ENCODE results near the gene SLC25A45. TPM values are rescaled to one million over a fixed set of nuclear protein-coding genes. Genes with fewer than 3 reads are reported as not detected.
A peak's percentile ranks its signal among the peaks of the same experiment; 100 is the strongest.

SLC25A45 gene
- 0.20 to 0.46 TPM (median 0.25 TPM) in 3 replicates for polyA plus RNA-seq
- 0.25 TPM for polyA plus RNA-seq (2011; ENCODE audit: low read depth)
- polyA plus RNA-seq (2011; cell fraction: cytosol; rRNA removed), result 0.10 and 0.12 TPM in 2 replicates
- polyA plus RNA-seq (2011; cell fraction: nucleus; rRNA removed), result 1.1 and 1.2 TPM in 2 replicates
- polyA plus RNA-seq (2012; ENCODE audit: low replicate concordance), result 0.50 and 0.66 TPM in 2 replicates
- 0.30 to 0.93 TPM (median 0.59 TPM) in 3 replicates for polyA minus RNA-seq
- not detected for polyA minus RNA-seq (2011; cell fraction: cytosol; rRNA and poly(A)+ RNA removed)
- 0.95 and 1.4 TPM in 2 replicates for polyA minus RNA-seq (2011; cell fraction: nucleus; rRNA and poly(A)+ RNA removed)

GRCh38 chr11:65382033-65382803, at the start of gene SLC25A45:
Gene SLC25A45 (minus strand): TSS chr11:65382646. CDS start chr11:65381951, 695 bp downstream.
- Histone ChIP-seq H3K36me3 (ENCODE audit: control insufficient read depth in 2 of 2, extremely low read depth in 1 of 2, insufficient read depth in 2 of 2, low read length in 2 of 2) (no peaks in the 10 kb centered on the region), H3K4me3 (ENCODE audit: control insufficient read depth in 2 of 3, extremely low read depth in 1 of 3, insufficient read depth in 2 of 3, low read depth in 1 of 3, low read length in 3 of 3) (peak within 1 kb of the TSS; percentile 22 to 47 (median 41)), H3K27ac (ENCODE audit: control insufficient read depth, insufficient read depth, low read length) (peak within 1 kb of the TSS; percentile 95), H3K9me3 (ENCODE audit: control insufficient read depth, low read depth, low read length) (no peaks in the 10 kb centered on the region), H2AFZ (ENCODE audit: control insufficient read depth, low read length) (peak within 1 kb of the TSS; percentile 70), H3K79me2 (ENCODE audit: control insufficient read depth, insufficient read depth, low read length) (peaks cover 6% of the 10 kb centered on the region), H3K4me2 (ENCODE audit: control insufficient read depth, extremely low read depth, insufficient read depth, low read depth, low read length) (peak within 1 kb of the TSS; percentile 88), H3K4me1 (ENCODE audit: control insufficient read depth, extremely low read depth, insufficient read depth, low read length) (peaks cover 40% of the 10 kb centered on the region), H3K9me1 (ENCODE audit: control insufficient read depth, extremely low read depth, insufficient read depth, low read length) (no peaks in the 10 kb centered on the region), H4K20me1 (ENCODE audit: control insufficient read depth, extremely low read depth, insufficient read depth, low read length) (no peaks in the 10 kb centered on the region), H3K9ac (ENCODE audit: control insufficient read depth, extremely low read depth, insufficient read depth, low read length) (peak within 1 kb of the TSS; percentile 84), H3K27me3 (ENCODE audit: control insufficient read depth, extremely low read depth, insufficient read depth, low read length) (no peaks in the 10 kb centered on the region)
- TF ChIP-seq CTCF (optimal IDR thresholded peaks at IDR 0.05 in 1 of 3, IDR thresholded peaks at IDR 0.05 in 1 of 3, conservative IDR thresholded peaks at IDR 0.05 in 1 of 3; ENCODE audit: extremely low read depth in 1 of 3, insufficient read depth in 2 of 3, low read length in 3 of 3) (peak; percentile 83 to 97 (median 89)), EZH2 (IDR thresholded peaks at IDR 0.05; ENCODE audit: low read length) (no peak)
- FAIRE-seq (peak; percentile 56), DNase-seq (ENCODE audit: low read depth, low spot score) (peak; percentile 96)
- dilution Hi-C loops (cut with MboI; ENCODE audit: extremely low pct_ligation_motif_present, low sequenced_read_pairs), result no loop called here

GRCh38 chr11:65431451-65432099, 49.1 kb upstream of the SLC25A45 start:
- Histone ChIP-seq H3K4me1 (ENCODE audit: control insufficient read depth, extremely low read depth, insufficient read depth, low read length) (peaks cover 42% of the 10 kb centered on the region), H3K79me2 (ENCODE audit: control insufficient read depth, insufficient read depth, low read length) (peaks cover 49% of the 10 kb centered on the region), H3K9ac (ENCODE audit: control insufficient read depth, extremely low read depth, insufficient read depth, low read length) (no peak overlapping the region), H4K20me1 (ENCODE audit: control insufficient read depth, extremely low read depth, insufficient read depth, low read length) (peaks cover 46% of the 10 kb centered on the region), H3K9me3 (ENCODE audit: control insufficient read depth, low read depth, low read length) (no peaks in the 10 kb centered on the region), H2AFZ (ENCODE audit: control insufficient read depth, low read length) (no peak overlapping the region), H3K9me1 (ENCODE audit: control insufficient read depth, extremely low read depth, insufficient read depth, low read length) (no peaks in the 10 kb centered on the region), H3K4me3 (ENCODE audit: control insufficient read depth in 2 of 3, extremely low read depth in 1 of 3, insufficient read depth in 2 of 3, low read depth in 1 of 3, low read length in 3 of 3) (no peak overlapping the region), H3K36me3 (ENCODE audit: control insufficient read depth in 2 of 2, extremely low read depth in 1 of 2, insufficient read depth in 2 of 2, low read length in 2 of 2) (peaks cover 16 to 35% of the 10 kb centered on the region in 2 experiments), H3K4me2 (ENCODE audit: control insufficient read depth, extremely low read depth, insufficient read depth, low read depth, low read length) (peak overlapping the region; percentile 6), H3K27ac (ENCODE audit: control insufficient read depth, insufficient read depth, low read length) (no peak overlapping the region), H3K27me3 (ENCODE audit: control insufficient read depth, extremely low read depth, insufficient read depth, low read length) (no peaks in the 10 kb centered on the region)
- DNase-seq (ENCODE audit: low read depth, low spot score) (no peak), FAIRE-seq (no peak)
- dilution Hi-C loops (cut with MboI; ENCODE audit: extremely low pct_ligation_motif_present, low sequenced_read_pairs), result no loop called here
- TF ChIP-seq EZH2 (IDR thresholded peaks at IDR 0.05; ENCODE audit: low read length) (no peak), CTCF (optimal IDR thresholded peaks at IDR 0.05 in 1 of 3, IDR thresholded peaks at IDR 0.05 in 1 of 3, conservative IDR thresholded peaks at IDR 0.05 in 1 of 3; ENCODE audit: extremely low read depth in 1 of 3, insufficient read depth in 2 of 3, low read length in 3 of 3) (no peak)

Data from keratinocyte (primary cell).